HG02642 (cell line): Measurements from ENCODE around the gene SLC25A23.
"Not testable (repeated sequence)": the region's sequence is repeated elsewhere in the genome, so short reads cannot be mapped to it uniquely, and the experiment has no call there.

Experiments used
- ATAC-seq: cut with Tn5 transposase; IDR thresholded peaks from one replicate; pipeline ENCODE4 v1.9.1; 2021; ENCODE audit warnings: mild to moderate bottlenecking; ENCODE audit not compliant: unreplicated experiment, poor library complexity

SLC25A23 gene

DNA sequence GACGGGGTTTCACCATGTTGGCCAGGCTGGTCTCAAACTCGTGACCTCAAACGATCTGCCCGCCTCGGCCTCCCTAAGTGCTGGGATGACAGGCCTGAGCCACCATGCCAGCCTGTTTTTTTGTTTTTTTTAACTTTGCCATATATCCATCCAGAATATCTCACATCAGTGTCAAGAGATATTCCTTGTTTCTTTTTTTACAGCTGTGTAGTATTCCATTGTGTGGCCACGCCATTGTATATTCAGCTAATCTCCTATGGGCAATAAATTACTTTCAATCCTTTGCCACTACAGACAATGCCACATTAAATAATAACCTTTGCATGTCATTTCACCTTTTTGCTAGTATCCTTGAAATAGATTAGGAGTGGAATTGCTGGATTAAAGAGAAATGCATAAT is 50.2 kb downstream of the SLC25A23 start:
- no peak for ATAC-seq

DNA sequence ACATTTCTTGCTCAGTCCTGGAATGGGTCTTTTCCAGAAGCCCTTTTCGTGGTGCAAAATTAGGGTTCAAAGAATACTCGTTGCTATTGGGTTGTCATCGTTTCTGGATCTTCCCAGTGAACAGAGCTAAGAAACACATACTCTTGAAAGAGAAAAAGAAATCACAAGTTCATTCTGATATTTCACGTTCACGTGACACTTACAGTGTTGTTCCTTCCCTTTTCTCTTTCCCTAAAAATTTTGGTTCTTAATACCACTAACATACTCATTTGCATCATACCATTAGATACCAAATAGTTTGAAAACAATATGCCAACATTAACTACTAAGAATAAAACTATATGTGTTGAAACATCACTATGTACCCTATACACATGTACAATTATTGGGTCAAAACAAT is 53.2 kb downstream of the SLC25A23 start:
- no peak for ATAC-seq

DNA sequence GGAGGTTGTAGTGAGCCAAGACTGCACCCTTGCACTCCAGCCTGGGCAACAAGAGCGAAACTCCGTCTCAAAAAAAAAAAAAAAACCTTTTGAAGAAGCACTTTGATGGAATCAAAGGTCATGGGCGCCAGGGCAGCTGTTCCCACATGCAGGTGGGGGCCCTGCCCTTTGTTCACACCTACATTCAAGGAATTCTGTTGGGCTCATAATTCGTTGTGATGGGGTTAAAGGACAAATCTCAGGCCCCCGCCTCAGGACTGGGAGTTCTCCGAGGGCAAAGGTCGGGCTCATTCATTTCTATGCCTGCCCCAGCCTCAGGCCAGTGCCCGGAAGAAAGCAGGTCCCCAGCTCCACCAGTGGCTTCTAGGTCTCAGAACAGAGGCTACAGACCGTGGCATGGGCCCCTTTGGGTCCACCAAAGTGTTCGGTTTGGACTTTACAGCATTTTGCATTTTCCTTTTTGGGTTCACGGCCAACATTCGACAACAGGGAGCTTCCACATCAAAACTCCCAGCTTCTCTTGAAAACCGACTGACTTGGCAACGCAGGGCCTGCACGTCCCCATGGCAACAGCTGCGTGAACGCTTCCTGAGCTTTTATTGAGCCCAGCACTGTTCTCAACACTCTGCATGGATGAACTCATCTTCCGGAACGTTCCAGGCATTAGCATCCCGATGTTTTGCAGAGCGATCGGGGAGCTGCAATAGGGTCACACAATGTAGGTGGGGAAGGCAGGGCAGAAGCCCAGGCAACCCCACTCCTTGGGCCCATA is 56.6 kb downstream of the SLC25A23 start:
- ATAC-seq, result no peak

DNA sequence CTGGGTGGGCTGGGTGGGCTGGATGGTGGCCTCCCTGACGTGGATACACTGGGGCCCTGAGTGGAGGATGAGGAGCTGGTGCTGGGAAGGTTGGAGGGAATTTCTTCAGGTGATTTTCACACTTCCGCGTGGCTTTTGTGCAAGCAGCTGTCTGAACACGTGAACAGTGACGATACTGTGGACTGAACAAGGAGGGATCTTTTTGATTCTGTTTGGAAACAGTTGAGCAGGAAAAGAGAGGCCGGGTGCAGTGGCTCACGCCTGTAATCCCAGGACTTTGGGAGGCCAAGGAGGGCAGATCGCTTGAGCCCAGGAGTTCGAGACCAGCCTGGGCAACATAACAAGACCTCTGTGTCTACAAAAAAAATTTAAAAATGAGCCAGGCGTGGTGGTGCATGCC is 57.5 kb downstream of the SLC25A23 start:
- ATAC-seq, result no peak

- not testable (repeated sequence) for ATAC-seq
These were observed 59.3 kb downstream of the SLC25A23 start for GRCh38 chr19:6400062-6400944.

DNA sequence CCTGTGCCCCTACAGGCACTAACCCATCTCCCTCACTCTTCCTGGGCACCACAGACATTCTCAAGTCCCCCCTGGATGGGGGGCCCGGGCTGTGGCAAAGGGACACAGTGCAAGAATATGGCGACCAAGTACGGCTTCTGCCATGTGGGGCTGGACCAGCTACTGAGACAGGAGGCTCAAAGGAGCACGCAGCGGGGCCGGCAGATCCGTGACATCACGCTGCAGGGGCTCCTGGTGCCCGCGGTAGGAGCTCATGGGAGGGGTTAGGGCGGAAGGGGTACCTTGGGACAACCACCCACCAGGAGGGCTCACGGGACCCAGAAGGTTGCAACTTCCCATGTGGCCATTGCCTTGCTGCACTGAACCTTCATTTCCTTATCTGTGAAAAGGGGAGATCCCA is 63.3 kb downstream of the SLC25A23 start:
- no peak for ATAC-seq

GRCh38 chr19:6394831-6395230 is 64.8 kb downstream of the SLC25A23 start:
- ATAC-seq, result no peak

GRCh38 chr19:6393983-6394412 is 65.6 kb downstream of the SLC25A23 start:
- ATAC-seq, result no peak

- peak; percentile 85 for ATAC-seq
These were observed 66.3 kb downstream of the SLC25A23 start, which contains the start of gene GTF2F1 for GRCh38 chr19:6393074-6393982. GTF2F1 (minus strand) TSS chr19:6393164; CDS start chr19:6392995, 169 bp downstream.

DNA sequence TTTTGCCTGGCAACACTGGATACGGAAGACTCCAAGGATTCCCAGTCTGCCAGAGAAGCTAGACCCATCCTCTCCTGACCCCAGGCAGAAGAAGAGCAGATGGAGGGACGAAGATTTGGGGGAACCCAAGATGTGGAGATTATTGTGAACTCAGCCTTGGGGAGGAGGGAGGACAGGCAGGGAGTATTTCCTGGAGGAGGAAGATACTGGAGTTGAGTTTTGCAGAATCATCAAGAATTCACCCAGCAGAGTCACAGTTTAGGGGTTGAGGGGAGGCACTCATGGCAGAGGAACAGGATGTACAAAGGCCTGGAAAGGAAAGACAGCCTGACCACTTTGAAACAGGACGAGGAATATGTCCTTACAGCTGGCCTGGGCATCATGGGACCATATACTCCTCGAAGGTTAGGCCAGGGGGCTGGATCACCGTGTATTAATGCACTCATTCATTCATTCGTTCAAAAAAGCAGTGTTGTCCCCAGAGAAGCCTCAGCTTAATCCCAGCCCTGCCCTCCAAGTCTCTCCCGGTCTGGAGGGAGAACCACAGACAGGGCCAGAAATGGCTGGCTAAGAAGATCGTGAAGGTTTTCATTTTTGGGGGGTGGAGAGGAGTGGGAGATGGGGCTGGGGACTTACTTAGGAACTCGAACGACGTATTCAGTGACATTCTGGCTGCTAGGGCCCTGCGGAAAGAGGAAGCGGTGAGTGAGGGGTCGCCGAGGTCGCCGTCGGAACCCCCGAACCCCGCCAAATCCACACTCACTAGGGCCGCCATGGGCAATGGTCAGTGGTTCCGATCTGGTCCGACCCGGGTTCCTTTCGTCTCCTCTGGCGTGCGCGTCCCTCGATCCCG is 67.1 kb downstream of the SLC25A23 start:
- no peak for ATAC-seq
